Bronchial epithelial cell (primary cell): Measurements from ENCODE around the gene TCF7L2. TPM values are rescaled to one million over a fixed set of nuclear protein-coding genes. Genes with fewer than 3 reads are reported as not detected.

Experiments used
- DNase-seq: peaks from one replicate; pipeline ENCODE4 v3.0.0-alpha.2; 2010; ENCODE audit warnings: low read depth
- FAIRE-seq: peaks from 2 replicates; lab custom pipeline; 2011; peaks lifted over from hg19 to GRCh38; lab: Jason Lieb, UNC
- H3K27me3 ChIP-seq: 2 replicates; pipeline ENCODE4 v1.5.1; 2011; ENCODE audit warnings: low read length; ENCODE audit not compliant: control insufficient read depth, insufficient read depth
- H3K36me3 ChIP-seq: 2 replicates; pipeline ENCODE4 v1.5.1; 2011; ENCODE audit warnings: low read length; ENCODE audit not compliant: control insufficient read depth, insufficient read depth
- H3K4me3 ChIP-seq: 2 replicates; pipeline ENCODE4 v1.5.1; 2011; ENCODE audit warnings: mild to moderate bottlenecking, low read depth, low read length, control low read depth
- total RNA-seq: library from RNA; depleted of rRNA; stranded (reverse); fragments of >200 nt; gene quantifications from 2 replicates; pipeline ENCODE4 v1.2.1, GENCODE V29; 2014
- TF ChIP-seq, protein P1 (sequence below): IDR thresholded peaks from 2 replicates; pipeline ENCODE4 v1.5.1; 2011; ENCODE audit warnings: mild to moderate bottlenecking, moderate library complexity, low read length, control low read depth, inconsistent platforms; ENCODE audit not compliant: insufficient read depth, severe bottlenecking

Gene TCF7L2
- total RNA-seq = 1.1 and 1.2 TPM in 2 replicates

DNA sequence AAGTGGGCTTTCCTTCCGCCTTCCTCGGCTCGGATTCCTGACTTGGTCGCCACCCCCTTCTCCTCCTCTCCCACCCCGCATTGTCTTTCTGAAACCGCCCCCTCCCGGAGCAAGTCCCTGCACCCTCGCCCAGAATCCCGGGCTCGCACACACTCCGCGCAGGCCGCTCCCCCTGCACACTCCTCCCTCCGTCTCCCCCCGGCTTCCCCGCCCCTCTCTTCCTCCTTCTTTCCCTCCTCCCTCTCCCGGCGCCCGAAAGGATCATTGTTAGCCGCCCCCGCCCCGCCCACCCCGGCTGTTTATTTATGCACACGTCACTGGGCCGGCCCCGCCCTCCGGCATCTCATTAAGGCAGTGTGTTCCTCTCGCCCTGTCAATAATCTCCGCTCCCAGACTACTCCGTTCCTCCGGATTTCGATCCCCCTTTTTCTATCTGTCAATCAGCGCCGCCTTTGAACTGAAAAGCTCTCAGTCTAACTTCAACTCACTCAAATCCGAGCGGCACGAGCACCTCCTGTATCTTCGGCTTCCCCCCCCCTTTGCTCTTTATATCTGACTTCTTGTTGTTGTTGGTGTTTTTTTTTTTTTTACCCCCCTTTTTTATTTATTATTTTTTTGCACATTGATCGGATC lies at the start of gene TCF7L2:
TSS of gene TCF7L2 (plus strand) at position 373 of the 633 bp plus-strand sequence. CDS start 510 bp downstream, outside the sequence.
- Histone ChIP-seq H3K36me3 (no peaks in the 10 kb centered on the region), H3K4me3 (peak within 1 kb of the TSS; percentile 70), H3K27me3 (no peaks in the 10 kb centered on the region)
- no peak for FAIRE-seq
- DNase-seq = peak; percentile 90
- TF ChIP-seq, protein P1, sequence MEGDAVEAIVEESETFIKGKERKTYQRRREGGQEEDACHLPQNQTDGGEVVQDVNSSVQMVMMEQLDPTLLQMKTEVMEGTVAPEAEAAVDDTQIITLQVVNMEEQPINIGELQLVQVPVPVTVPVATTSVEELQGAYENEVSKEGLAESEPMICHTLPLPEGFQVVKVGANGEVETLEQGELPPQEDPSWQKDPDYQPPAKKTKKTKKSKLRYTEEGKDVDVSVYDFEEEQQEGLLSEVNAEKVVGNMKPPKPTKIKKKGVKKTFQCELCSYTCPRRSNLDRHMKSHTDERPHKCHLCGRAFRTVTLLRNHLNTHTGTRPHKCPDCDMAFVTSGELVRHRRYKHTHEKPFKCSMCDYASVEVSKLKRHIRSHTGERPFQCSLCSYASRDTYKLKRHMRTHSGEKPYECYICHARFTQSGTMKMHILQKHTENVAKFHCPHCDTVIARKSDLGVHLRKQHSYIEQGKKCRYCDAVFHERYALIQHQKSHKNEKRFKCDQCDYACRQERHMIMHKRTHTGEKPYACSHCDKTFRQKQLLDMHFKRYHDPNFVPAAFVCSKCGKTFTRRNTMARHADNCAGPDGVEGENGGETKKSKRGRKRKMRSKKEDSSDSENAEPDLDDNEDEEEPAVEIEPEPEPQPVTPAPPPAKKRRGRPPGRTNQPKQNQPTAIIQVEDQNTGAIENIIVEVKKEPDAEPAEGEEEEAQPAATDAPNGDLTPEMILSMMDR = no peak

DNA sequence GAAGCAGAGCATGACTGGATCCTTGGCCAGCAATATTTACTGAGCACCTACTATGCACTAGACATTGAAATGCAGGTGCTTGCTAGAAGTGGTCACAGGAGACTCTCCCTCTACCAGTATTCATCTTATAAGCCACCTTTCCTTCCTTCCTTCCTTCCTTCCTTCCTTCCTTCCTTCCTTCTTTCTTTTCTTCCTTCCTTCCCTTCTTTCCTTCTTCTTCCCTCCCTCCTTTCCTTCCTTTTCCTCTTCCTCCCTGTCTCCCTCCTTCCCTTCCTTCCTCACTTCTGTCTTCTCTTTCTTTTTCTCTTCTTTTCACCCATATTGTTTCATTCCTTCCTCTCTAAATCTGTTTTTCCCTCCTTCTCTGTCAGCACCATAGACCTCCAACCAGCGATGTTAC lies 47.3 kb upstream of the TCF7L2 start:
- Histone ChIP-seq H3K4me3 (no peak overlapping the region), H3K27me3 (no peaks in the 10 kb centered on the region), H3K36me3 (no peaks in the 10 kb centered on the region)
- FAIRE-seq = no peak
- no peak for DNase-seq
- TF ChIP-seq, protein P1 = no peak

DNA sequence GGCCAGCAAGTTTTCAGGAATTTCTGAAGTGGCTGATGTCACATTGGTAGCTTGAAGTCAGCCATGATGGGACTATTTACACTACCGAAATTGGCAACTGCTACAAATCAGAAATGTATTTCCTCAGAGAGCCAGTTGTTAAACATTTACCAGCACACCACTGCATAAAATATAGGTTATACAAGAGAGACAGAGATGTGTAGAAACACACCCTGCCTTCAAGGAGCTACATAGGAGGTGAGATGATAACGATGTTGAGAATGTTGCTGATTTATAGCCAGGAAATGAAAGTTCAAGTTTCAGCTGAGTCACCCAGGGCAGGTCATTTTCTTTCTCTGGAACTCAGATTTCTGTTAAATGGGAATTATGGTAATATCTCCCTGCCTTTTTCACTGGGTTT lies 46.0 kb upstream of the TCF7L2 start:
- no peaks in the 10 kb centered on the region for H3K27me3 ChIP-seq
- no peaks in the 10 kb centered on the region for H3K36me3 ChIP-seq
- no peak overlapping the region for H3K4me3 ChIP-seq
- DNase-seq (peak; percentile 87), FAIRE-seq (no peak)
- TF ChIP-seq, protein P1 = no peak

DNA sequence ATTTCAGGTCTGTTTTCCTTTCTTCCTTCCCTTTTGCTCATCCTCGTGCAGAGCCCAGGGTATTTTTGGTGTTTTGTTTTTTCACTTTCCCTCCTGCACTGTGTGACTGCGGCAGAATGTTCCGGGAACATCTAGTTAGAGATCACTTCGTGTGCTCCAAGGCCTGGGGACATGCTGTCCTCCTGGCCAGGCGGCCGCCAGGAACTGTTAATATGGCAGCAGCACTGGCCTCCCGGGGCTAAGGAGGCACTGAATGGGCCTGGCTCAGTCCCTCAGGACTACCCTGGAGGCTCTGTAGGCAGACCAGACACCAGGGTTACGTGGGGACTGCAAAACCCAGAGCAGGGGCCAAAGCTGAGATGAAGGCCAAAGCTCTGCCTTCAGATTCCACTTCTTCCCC lies 43.1 kb upstream of the TCF7L2 start:
- TF ChIP-seq, protein P1 = no peak
- Histone ChIP-seq H3K4me3 (no peak overlapping the region), H3K36me3 (no peaks in the 10 kb centered on the region), H3K27me3 (no peaks in the 10 kb centered on the region)
- FAIRE-seq (no peak), DNase-seq (no peak)

DNA sequence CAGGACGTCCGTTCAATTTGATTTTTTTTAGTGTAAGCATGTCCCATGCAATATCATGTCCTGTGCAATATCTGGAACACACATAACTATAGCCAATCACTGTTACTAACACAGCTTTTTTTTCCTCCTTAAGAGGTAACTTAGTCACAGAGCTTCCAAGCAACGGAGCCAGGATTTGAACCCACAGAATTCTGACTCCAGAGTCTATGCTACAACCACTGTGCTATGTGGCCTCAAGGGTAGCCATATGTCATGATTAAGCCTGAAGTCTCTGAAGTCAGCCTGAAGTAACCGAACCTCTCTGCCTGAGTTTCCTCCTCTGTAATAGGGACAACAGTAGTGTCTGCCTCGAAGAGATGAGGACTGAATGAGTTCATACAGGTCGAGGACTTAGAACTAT lies 42.2 kb upstream of the TCF7L2 start:
- TF ChIP-seq, protein P1 = no peak
- H3K4me3 ChIP-seq = no peak overlapping the region
- H3K36me3 ChIP-seq = no peaks in the 10 kb centered on the region
- no peak for DNase-seq
- no peaks in the 10 kb centered on the region for H3K27me3 ChIP-seq
- FAIRE-seq = peak; percentile 97

DNA sequence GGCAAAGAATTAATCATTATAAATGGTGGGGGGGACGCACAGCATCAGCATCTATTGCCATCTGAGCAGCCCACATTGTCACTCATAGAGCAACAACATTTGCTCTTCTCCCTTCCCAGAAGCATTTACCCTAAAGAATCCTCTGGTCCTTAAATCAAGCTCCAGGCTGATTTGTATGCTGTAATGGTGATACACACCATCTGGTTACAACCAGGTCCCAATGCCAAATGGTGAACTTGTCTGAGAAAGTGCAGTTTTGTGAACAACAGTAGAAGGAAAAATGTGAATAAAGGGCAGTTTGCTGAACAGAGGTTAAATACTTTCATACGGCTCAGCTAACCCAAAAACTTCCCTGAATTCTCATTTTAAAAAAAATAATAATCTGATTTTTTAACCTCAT lies 38.8 kb upstream of the TCF7L2 start:
- DNase-seq = no peak
- TF ChIP-seq, protein P1 = no peak
- Histone ChIP-seq H3K36me3 (no peaks in the 10 kb centered on the region), H3K27me3 (no peaks in the 10 kb centered on the region), H3K4me3 (no peak overlapping the region)
- FAIRE-seq = no peak
